Glomerular visceral epithelial cell (primary cell): Measurements from ENCODE around the gene DPM1.

ENCODE experiments used
- DNase-seq: peaks from one replicate; pipeline ENCODE4 v3.0.0-alpha.2; 2016; ENCODE audit errors: extremely low spot score

The DPM1 gene

GRCh38 chr20:50898475-50898874, 59.9 kb downstream of the DPM1 start:
- DNase-seq = no peak

GRCh38 chr20:50895111-50895830, 63.1 kb downstream of the DPM1 start:
- DNase-seq = no peak

- DNase-seq = no peak
Measured at GRCh38 chr20:50893620-50894019, 64.7 kb downstream of the DPM1 start.

GRCh38 chr20:50892394-50892793, 65.9 kb downstream of the DPM1 start:
- no peak for DNase-seq

- DNase-seq = no peak
Measured at GRCh38 chr20:50891138-50891537, 67.2 kb downstream of the DPM1 start.

- DNase-seq = no peak
Measured at GRCh38 chr20:50887576-50887975, 70.8 kb downstream of the DPM1 start.

GRCh38 chr20:50886184-50886790, 72.0 kb downstream of the DPM1 start:
- DNase-seq = no peak

GRCh38 chr20:50885781-50886180, 72.6 kb downstream of the DPM1 start:
- no peak for DNase-seq

GRCh38 chr20:50885068-50885467, 73.3 kb downstream of the DPM1 start:
- DNase-seq = no peak
